ENCODE measurements around the gene ZSCAN20. TPM values are rescaled to one million over a fixed set of nuclear protein-coding genes. Genes with fewer than 3 reads are reported as not detected.

Gene ZSCAN20
- total RNA-seq, 2 experiments from 2014 or later = 3.9 to 4.0 TPM

- no peaks in the 10 kb centered on the region for H3K79me2 ChIP-seq (ENCODE audit: insufficient read depth, low read depth, low read length)
- ChIA-PET POLR2A (no interaction called here), CTCF (ENCODE audit: unreplicated experiment) (no interaction called here)
- no peaks in the 10 kb centered on the region for H3K9me3 ChIP-seq (ENCODE audit: low read length)
- no peaks in the 10 kb centered on the region for H3K36me3 ChIP-seq (ENCODE audit: insufficient read depth, low read length)
- no peaks in the 10 kb centered on the region for H3K4me1 ChIP-seq (ENCODE audit: insufficient read depth, low read length, poor library complexity, severe bottlenecking)
- TF ChIP-seq EZH2phosphoT487 (IDR thresholded peaks at IDR 0.05; ENCODE audit: borderline replicate concordance, low read depth, low read length) (no peak), CTCF (conservative IDR thresholded peaks at IDR 0.05; ENCODE audit: low read length) (no peak)
- H4K20me1 ChIP-seq (ENCODE audit: insufficient read depth, low read length) = no peaks in the 10 kb centered on the region
- H3K27ac ChIP-seq (ENCODE audit: low read depth, low read length, poor library complexity, severe bottlenecking) = no peak overlapping the region
- intact Hi-C loops (cut with micrococcal nuclease; ENCODE audit: unreplicated experiment) = no loop called here
- no TSS peak for BruUV-seq (replicated peaks)
- H3K4me3 ChIP-seq (ENCODE audit: low read depth, low read length, poor library complexity, severe bottlenecking) = no peak overlapping the region
- H3K9me2 ChIP-seq (ENCODE audit: insufficient read depth, low read length) = no peaks in the 10 kb centered on the region
- DNase-seq (ENCODE audit: low spot score) = no peak
- no peak overlapping the region for H2AFZ ChIP-seq (ENCODE audit: low read length)
- H3K4me2 ChIP-seq (ENCODE audit: low read length) = no peak overlapping the region
Measured at GRCh38 chr1:33519240-33519884, 46.9 kb downstream of the ZSCAN20 start.

DNA sequence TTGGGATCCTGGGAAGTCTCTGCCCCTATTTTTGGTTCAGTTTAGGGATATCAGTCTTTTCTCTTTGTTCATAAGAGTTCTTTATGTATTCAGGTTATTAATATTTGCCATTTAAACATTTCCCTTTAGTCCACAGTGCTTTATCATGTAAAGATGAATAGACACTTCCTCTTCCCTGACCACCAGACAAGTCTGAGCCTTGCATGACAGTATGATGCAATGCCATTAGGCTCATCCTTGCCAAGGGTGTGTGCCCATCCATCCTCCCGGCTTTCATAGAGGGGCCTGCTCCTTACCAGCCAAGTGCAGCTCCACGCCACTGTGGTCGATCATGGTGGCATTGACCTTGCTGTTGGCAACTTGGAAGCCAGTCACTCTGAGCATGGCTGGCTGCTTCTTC is 52.1 kb downstream of the ZSCAN20 start:
- BruUV-seq (replicated peaks) = no TSS peak
- H3K27ac ChIP-seq (ENCODE audit: low read depth, low read length, poor library complexity, severe bottlenecking) = no peak overlapping the region
- no peaks in the 10 kb centered on the region for H3K4me1 ChIP-seq (ENCODE audit: insufficient read depth, low read length, poor library complexity, severe bottlenecking)
- H3K79me2 ChIP-seq (ENCODE audit: insufficient read depth, low read depth, low read length) = no peaks in the 10 kb centered on the region
- H2AFZ ChIP-seq (ENCODE audit: low read length) = no peak overlapping the region
- no peak for DNase-seq (ENCODE audit: low spot score)
- intact Hi-C loops (cut with micrococcal nuclease; ENCODE audit: unreplicated experiment) = no loop called here
- H3K4me2 ChIP-seq (ENCODE audit: low read length) = no peak overlapping the region
- H4K20me1 ChIP-seq (ENCODE audit: insufficient read depth, low read length) = no peaks in the 10 kb centered on the region
- no peaks in the 10 kb centered on the region for H3K9me2 ChIP-seq (ENCODE audit: insufficient read depth, low read length)
- TF ChIP-seq CTCF (conservative IDR thresholded peaks at IDR 0.05; ENCODE audit: low read length) (no peak), EZH2phosphoT487 (IDR thresholded peaks at IDR 0.05; ENCODE audit: borderline replicate concordance, low read depth, low read length) (no peak)
- H3K36me3 ChIP-seq (ENCODE audit: insufficient read depth, low read length) = no peaks in the 10 kb centered on the region
- H3K9me3 ChIP-seq (ENCODE audit: low read length) = no peaks in the 10 kb centered on the region
- H3K4me3 ChIP-seq (ENCODE audit: low read depth, low read length, poor library complexity, severe bottlenecking) = no peak overlapping the region
- ChIA-PET CTCF (ENCODE audit: unreplicated experiment) (no interaction called here), POLR2A (no interaction called here)

DNA sequence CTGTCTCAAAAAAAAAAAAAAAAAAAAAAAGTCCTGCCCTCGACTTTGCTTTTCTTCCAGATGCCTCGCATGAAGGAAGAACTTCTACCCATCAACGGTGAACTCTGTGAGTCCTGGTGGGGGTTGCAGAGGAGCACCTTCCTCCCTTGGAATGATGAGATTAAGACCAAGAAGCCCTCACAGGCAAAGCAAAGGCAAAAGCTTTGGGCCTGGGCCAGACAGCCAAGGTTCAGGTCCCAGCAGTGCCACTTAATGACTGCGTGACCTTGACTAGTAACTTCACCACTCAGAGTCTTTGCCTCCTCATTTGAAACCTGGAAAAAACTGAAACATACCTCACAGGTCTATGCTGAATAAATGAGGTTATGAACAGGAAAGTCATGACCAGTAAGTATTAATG is 55.5 kb downstream of the ZSCAN20 start:
- Histone ChIP-seq H3K4me1 (ENCODE audit: insufficient read depth, low read length, poor library complexity, severe bottlenecking) (no peaks in the 10 kb centered on the region), H4K20me1 (ENCODE audit: insufficient read depth, low read length) (no peaks in the 10 kb centered on the region), H3K9me2 (ENCODE audit: insufficient read depth, low read length) (no peaks in the 10 kb centered on the region), H3K27ac (ENCODE audit: low read depth, low read length, poor library complexity, severe bottlenecking) (no peak overlapping the region), H3K4me3 (ENCODE audit: low read depth, low read length, poor library complexity, severe bottlenecking) (no peak overlapping the region), H2AFZ (ENCODE audit: low read length) (no peak overlapping the region), H3K9me3 (ENCODE audit: low read length) (no peaks in the 10 kb centered on the region), H3K36me3 (ENCODE audit: insufficient read depth, low read length) (no peaks in the 10 kb centered on the region), H3K4me2 (ENCODE audit: low read length) (no peak overlapping the region), H3K79me2 (ENCODE audit: insufficient read depth, low read depth, low read length) (no peaks in the 10 kb centered on the region)
- DNase-seq (ENCODE audit: low spot score) = no peak
- intact Hi-C loops (cut with micrococcal nuclease; ENCODE audit: unreplicated experiment) = no loop called here
- TF ChIP-seq CTCF (conservative IDR thresholded peaks at IDR 0.05; ENCODE audit: low read length) = no peak
- no peak for TF ChIP-seq EZH2phosphoT487 (IDR thresholded peaks at IDR 0.05; ENCODE audit: borderline replicate concordance, low read depth, low read length)
- CTCF ChIA-PET (ENCODE audit: unreplicated experiment) = no interaction called here
- POLR2A ChIA-PET = no interaction called here
- BruUV-seq (replicated peaks) = no TSS peak

All from OCI-LY7 (cell line).